Activated CD4-positive, alpha-beta memory T cell treated with anti-CD3 and anti-CD28 coated beads for 36 hours (primary cell): ENCODE data around the gene ALDH1L2. TPM values are rescaled to one million over a fixed set of nuclear protein-coding genes. Genes with fewer than 3 reads are reported as not detected.
"Not testable (repeated sequence)": the region's sequence is repeated elsewhere in the genome, so short reads cannot be mapped to it uniquely, and the experiment has no call there.

Source experiments
- CTCF ChIA-PET: fragments of 350-600 bp; sonication (Branson Sonifier 250); formaldehyde crosslinking; loops from one replicate; lab custom pipeline; 2021; ENCODE audit warnings: antibody characterized with exemption, inconsistent platforms; lab: Charles Lee
- POLR2A ChIA-PET: fragments of 350-600 bp; sonication (Branson Sonifier 250); formaldehyde crosslinking; loops from one replicate; lab custom pipeline; 2021; ENCODE audit warnings: antibody characterized with exemption; lab: Charles Lee
- DNase-seq: peaks from one replicate; pipeline ENCODE4 v3.0.0-alpha.2; 2020
- H3K27ac Mint-ChIP-seq: one replicate; pipeline ENCODE4 v1.8.0; 2021; ENCODE audit warnings: mixed read lengths
- H3K27me3 Mint-ChIP-seq: one replicate; pipeline ENCODE4 v1.8.0; 2021; ENCODE audit warnings: mixed read lengths
- H3K36me3 Mint-ChIP-seq: one replicate; pipeline ENCODE4 v1.8.0; 2021; ENCODE audit warnings: mixed read lengths
- H3K4me1 Mint-ChIP-seq: one replicate; pipeline ENCODE4 v1.8.0; 2021; ENCODE audit warnings: low read depth, mixed read lengths
- H3K4me3 Mint-ChIP-seq: one replicate; pipeline ENCODE4 v1.8.0; 2021; ENCODE audit warnings: mild to moderate bottlenecking, mixed read lengths
- H3K9me3 Mint-ChIP-seq: one replicate; pipeline ENCODE4 v1.8.0; 2021; ENCODE audit warnings: mixed read lengths
- intact Hi-C: fragments of 100-400 bp; cut with micrococcal nuclease; formaldehyde crosslinking; loops from one replicate; pipeline ENCODE4 v1.15.1; 2023
- total RNA-seq, 2 experiments: library from RNA; stranded (reverse); gene quantifications; one replicate each; pipeline ENCODE4 v1.2.3, GENCODE V29; 2021

Gene ALDH1L2
- total RNA-seq, 2 experiments from 2014 or later = 4.3 to 4.8 TPM

GRCh38 chr12:104994336-104994735, 89.9 kb downstream of the ALDH1L2 start:
- peaks cover 82% of the 10 kb centered on the region for H3K36me3 Mint-ChIP-seq
- no peaks in the 10 kb centered on the region for H3K9me3 Mint-ChIP-seq
- POLR2A ChIA-PET = no interaction called here
- no peak for DNase-seq
- H3K27ac Mint-ChIP-seq = no peak overlapping the region
- H3K27me3 Mint-ChIP-seq = no peaks in the 10 kb centered on the region
- CTCF ChIA-PET = no interaction called here
- intact Hi-C loops = no loop called here
- peaks cover 19% of the 10 kb centered on the region for H3K4me1 Mint-ChIP-seq
- H3K4me3 Mint-ChIP-seq = no peak overlapping the region

GRCh38 chr12:104991565-104992128, 92.6 kb downstream of the ALDH1L2 start:
- no peak for DNase-seq
- H3K36me3 Mint-ChIP-seq = peaks cover 73% of the 10 kb centered on the region
- H3K4me3 Mint-ChIP-seq = no peak overlapping the region
- H3K9me3 Mint-ChIP-seq = no peaks in the 10 kb centered on the region
- no peak overlapping the region for H3K27ac Mint-ChIP-seq
- intact Hi-C loops = no loop called here
- ChIA-PET CTCF (interaction anchor here (1.0 kb wide), 1 partner anchor 62 kb away, joined by 3 read pairs; no protein-coding TSS in a partner anchor), POLR2A (interaction anchor here (0.7 kb wide), 1 partner anchor 32 kb away, joined by 3 read pairs; no protein-coding TSS in a partner anchor)
- H3K4me1 Mint-ChIP-seq = peaks cover 34% of the 10 kb centered on the region
- H3K27me3 Mint-ChIP-seq = no peaks in the 10 kb centered on the region

GRCh38 chr12:104990950-104991349, 93.3 kb downstream of the ALDH1L2 start:
- ChIA-PET CTCF (no interaction called here), POLR2A (no interaction called here)
- no peak for DNase-seq

GRCh38 chr12:104986022-104986941, 98.0 kb downstream of the ALDH1L2 start, which contains the start of gene NOPCHAP1:
Gene NOPCHAP1 (plus strand): TSS chr12:104986316. CDS start chr12:104986353, 37 bp downstream.
- DNase-seq = peak; percentile 91
- peak within 1 kb of the TSS; percentile 77 for H3K4me3 Mint-ChIP-seq
- POLR2A ChIA-PET = interaction anchor here (1.7 kb wide), 1 partner anchor 28 kb away, joined by 12 read pairs; the partner anchor contains the start of gene SLC41A2
- H3K36me3 Mint-ChIP-seq = peaks cover 33% of the 10 kb centered on the region
- H3K9me3 Mint-ChIP-seq = no peaks in the 10 kb centered on the region
- intact Hi-C loops = loop anchor here (2.0 to 5.0 kb wide), 5 partner anchors 27 to 304 kb away; partner anchors contain the start of gene SLC41A2
- H3K4me1 Mint-ChIP-seq = peaks cover 28% of the 10 kb centered on the region
- peak within 1 kb of the TSS; percentile 59 for H3K27ac Mint-ChIP-seq
- peaks cover 3% of the 10 kb centered on the region for H3K27me3 Mint-ChIP-seq
- CTCF ChIA-PET = interaction anchor here (1.0 to 1.4 kb wide), 4 partner anchors 27 to 605 kb away, joined by 3 to 5 read pairs (median 4); no protein-coding TSS in a partner anchor

More at GRCh38 chr12:104990950-104991349, 93.3 kb downstream of the ALDH1L2 start:
- peaks cover 34% of the 10 kb centered on the region for H3K4me1 Mint-ChIP-seq
- H3K27me3 Mint-ChIP-seq = no peaks in the 10 kb centered on the region
- peaks cover 69% of the 10 kb centered on the region for H3K36me3 Mint-ChIP-seq
- intact Hi-C loops = no loop called here
- no peak overlapping the region for H3K27ac Mint-ChIP-seq
- no peaks in the 10 kb centered on the region for H3K9me3 Mint-ChIP-seq
- no peak overlapping the region for H3K4me3 Mint-ChIP-seq

- Mint-ChIP-seq H3K4me1 (peaks cover 21% of the 10 kb centered on the region), H3K27me3 (peaks cover 3% of the 10 kb centered on the region), H3K4me3 (peak overlapping the region; percentile 77), H3K27ac (no peak overlapping the region), H3K36me3 (peaks cover 24% of the 10 kb centered on the region), H3K9me3 (no peaks in the 10 kb centered on the region)
- ChIA-PET POLR2A (no interaction called here), CTCF (interaction anchor here (1.0 to 1.2 kb wide), 2 partner anchors 26 to 604 kb away, joined by 3 read pairs; no protein-coding TSS in a partner anchor)
- intact Hi-C loops = loop anchor here (5.0 kb wide), 2 partner anchors 67 to 303 kb away; no protein-coding TSS in a partner anchor
- no peak for DNase-seq
Observed at GRCh38 chr12:104985206-104985605, 99.1 kb downstream of the ALDH1L2 start.

GRCh38 chr12:104977688-104978087, 106.6 kb downstream of the ALDH1L2 start:
- H3K27me3 Mint-ChIP-seq, intact Hi-C loops, H3K9me3 Mint-ChIP-seq, POLR2A ChIA-PET, H3K4me3 Mint-ChIP-seq, H3K4me1 Mint-ChIP-seq, CTCF ChIA-PET, H3K36me3 Mint-ChIP-seq, DNase-seq, H3K27ac Mint-ChIP-seq: not testable (repeated sequence)

- H3K4me1 Mint-ChIP-seq = no peaks in the 10 kb centered on the region
- POLR2A ChIA-PET = no interaction called here
- intact Hi-C loops = no loop called here
- no peak overlapping the region for H3K27ac Mint-ChIP-seq
- H3K36me3 Mint-ChIP-seq = no peaks in the 10 kb centered on the region
- no peaks in the 10 kb centered on the region for H3K9me3 Mint-ChIP-seq
- H3K4me3 Mint-ChIP-seq = no peak overlapping the region
- CTCF ChIA-PET = no interaction called here
- no peak for DNase-seq
- no peaks in the 10 kb centered on the region for H3K27me3 Mint-ChIP-seq
Observed at GRCh38 chr12:104976703-104977102, 107.6 kb downstream of the ALDH1L2 start.

- intact Hi-C loops = no loop called here
- Mint-ChIP-seq H3K27me3 (no peaks in the 10 kb centered on the region), H3K4me1 (no peaks in the 10 kb centered on the region), H3K4me3 (no peak overlapping the region), H3K9me3 (no peaks in the 10 kb centered on the region), H3K27ac (no peak overlapping the region), H3K36me3 (no peaks in the 10 kb centered on the region)
- CTCF ChIA-PET = no interaction called here
- POLR2A ChIA-PET = no interaction called here
- no peak for DNase-seq
Observed at GRCh38 chr12:104975587-104976343, 108.5 kb downstream of the ALDH1L2 start.

GRCh38 chr12:104974626-104975290, 109.5 kb downstream of the ALDH1L2 start:
- Mint-ChIP-seq H3K4me1 (no peaks in the 10 kb centered on the region), H3K4me3 (no peak overlapping the region), H3K27me3 (no peaks in the 10 kb centered on the region), H3K36me3 (no peaks in the 10 kb centered on the region), H3K9me3 (no peaks in the 10 kb centered on the region), H3K27ac (no peak overlapping the region)
- DNase-seq = no peak
- ChIA-PET POLR2A (no interaction called here), CTCF (no interaction called here)
- intact Hi-C loops = no loop called here

- H3K4me1 Mint-ChIP-seq = no peaks in the 10 kb centered on the region
- POLR2A ChIA-PET = no interaction called here
- no peak for DNase-seq
- no peaks in the 10 kb centered on the region for H3K27me3 Mint-ChIP-seq
- intact Hi-C loops = no loop called here
- no peak overlapping the region for H3K4me3 Mint-ChIP-seq
- no peaks in the 10 kb centered on the region for H3K9me3 Mint-ChIP-seq
- CTCF ChIA-PET = no interaction called here
- no peaks in the 10 kb centered on the region for H3K36me3 Mint-ChIP-seq
- H3K27ac Mint-ChIP-seq = no peak overlapping the region
Observed at GRCh38 chr12:104973250-104973649, 111.0 kb downstream of the ALDH1L2 start.

- intact Hi-C loops = no loop called here
- DNase-seq = no peak
Observed at GRCh38 chr12:104971306-104971705, 113.0 kb downstream of the ALDH1L2 start.

More at GRCh38 chr12:104971306-104971705, 113.0 kb downstream of the ALDH1L2 start:
- ChIA-PET CTCF (no interaction called here), POLR2A (no interaction called here)
- Mint-ChIP-seq H3K4me3 (no peak overlapping the region), H3K9me3 (no peaks in the 10 kb centered on the region), H3K27me3 (no peaks in the 10 kb centered on the region), H3K36me3 (no peaks in the 10 kb centered on the region), H3K27ac (no peak overlapping the region), H3K4me1 (no peaks in the 10 kb centered on the region)
